ENCODE results near the gene ZNF467. TPM values are rescaled to one million over a fixed set of nuclear protein-coding genes. Genes with fewer than 3 reads are reported as not detected.

ZNF467 gene
- total RNA-seq, 1 donor from 2014 or later = 0.17 TPM

GRCh38 chr7:149734791-149735075 is 38.7 kb downstream of the ZNF467 start:
- Histone ChIP-seq H3K79me2 (ENCODE audit: low read depth) (no peaks in the 10 kb centered on the region), H3K4me3 (no peak overlapping the region), H3K27me3 (peaks cover 8% of the 10 kb centered on the region), H3F3A (ENCODE audit: low read depth) (no peaks in the 10 kb centered on the region), H3K4me2 (no peak overlapping the region), H3K4me1 (no peaks in the 10 kb centered on the region), H3K36me3 (no peaks in the 10 kb centered on the region), H3K9me3 (ENCODE audit: low read depth) (no peaks in the 10 kb centered on the region), H2AFZ (replicated peaks) (no peak overlapping the region), H3K27ac (no peak overlapping the region), H4K20me1 (ENCODE audit: low read depth) (peaks cover 2% of the 10 kb centered on the region), H3K9ac (no peak overlapping the region)
- Mint-ChIP-seq H3K9me3 (no peaks in the 10 kb centered on the region), H3K36me3 (no peaks in the 10 kb centered on the region), H3K27ac (no peak overlapping the region), H3K27me3 (ENCODE audit: insufficient read depth, low read depth) (peaks cover 3% of the 10 kb centered on the region), H3K4me3 (no peak overlapping the region), H3K4me1 (peaks cover 7% of the 10 kb centered on the region)
- no peak for TF ChIP-seq EZH2phosphoT487 (IDR thresholded peaks at IDR 0.05)
- no peak for TF ChIP-seq CTCF (IDR thresholded peaks at IDR 0.05)
- no peak for TF ChIP-seq EZH2 (IDR thresholded peaks at IDR 0.05)
- DNase-seq (ENCODE audit: low spot score) = no peak

GRCh38 chr7:149733924-149734790 is 39.2 kb downstream of the ZNF467 start:
- Histone ChIP-seq H3K4me2 (no peak overlapping the region), H3K4me1 (no peaks in the 10 kb centered on the region), H3K79me2 (ENCODE audit: low read depth) (no peaks in the 10 kb centered on the region), H3F3A (ENCODE audit: low read depth) (no peaks in the 10 kb centered on the region), H3K4me3 (no peak overlapping the region), H3K27me3 (peaks cover 8% of the 10 kb centered on the region), H4K20me1 (ENCODE audit: low read depth) (peaks cover 2% of the 10 kb centered on the region), H3K9me3 (ENCODE audit: low read depth) (no peaks in the 10 kb centered on the region), H3K27ac (no peak overlapping the region), H3K9ac (no peak overlapping the region), H2AFZ (replicated peaks) (no peak overlapping the region), H3K36me3 (no peaks in the 10 kb centered on the region)
- Mint-ChIP-seq H3K27ac (no peak overlapping the region), H3K36me3 (peaks cover 2% of the 10 kb centered on the region), H3K4me3 (no peak overlapping the region), H3K4me1 (peaks cover 7% of the 10 kb centered on the region), H3K9me3 (no peaks in the 10 kb centered on the region), H3K27me3 (ENCODE audit: insufficient read depth, low read depth) (peaks cover 3% of the 10 kb centered on the region)
- no peak for TF ChIP-seq EZH2 (IDR thresholded peaks at IDR 0.05)
- TF ChIP-seq CTCF (IDR thresholded peaks at IDR 0.05) = no peak
- no peak for TF ChIP-seq EZH2phosphoT487 (IDR thresholded peaks at IDR 0.05)
- no peak for DNase-seq (ENCODE audit: low spot score)

- Histone ChIP-seq H4K20me1 (ENCODE audit: low read depth) (peaks cover 2% of the 10 kb centered on the region), H3K4me3 (no peak overlapping the region), H3K9ac (no peak overlapping the region), H3K36me3 (no peaks in the 10 kb centered on the region), H3K4me1 (no peaks in the 10 kb centered on the region), H3K27me3 (peaks cover 8% of the 10 kb centered on the region), H3K9me3 (ENCODE audit: low read depth) (no peaks in the 10 kb centered on the region), H3F3A (ENCODE audit: low read depth) (no peaks in the 10 kb centered on the region), H3K4me2 (no peak overlapping the region), H2AFZ (replicated peaks) (no peak overlapping the region), H3K79me2 (ENCODE audit: low read depth) (no peaks in the 10 kb centered on the region), H3K27ac (no peak overlapping the region)
- Mint-ChIP-seq H3K36me3 (peaks cover 2% of the 10 kb centered on the region), H3K9me3 (no peaks in the 10 kb centered on the region), H3K27ac (no peak overlapping the region), H3K4me1 (peaks cover 7% of the 10 kb centered on the region), H3K4me3 (no peak overlapping the region), H3K27me3 (ENCODE audit: insufficient read depth, low read depth) (peaks cover 3% of the 10 kb centered on the region)
- no peak for DNase-seq (ENCODE audit: low spot score)
- no peak for TF ChIP-seq CTCF (IDR thresholded peaks at IDR 0.05)
- TF ChIP-seq EZH2phosphoT487 (IDR thresholded peaks at IDR 0.05) = no peak
- no peak for TF ChIP-seq EZH2 (IDR thresholded peaks at IDR 0.05)
Observed at GRCh38 chr7:149733131-149733923, 40.1 kb downstream of the ZNF467 start.
